ENCODE measurements around the gene UNC119.

DNA sequence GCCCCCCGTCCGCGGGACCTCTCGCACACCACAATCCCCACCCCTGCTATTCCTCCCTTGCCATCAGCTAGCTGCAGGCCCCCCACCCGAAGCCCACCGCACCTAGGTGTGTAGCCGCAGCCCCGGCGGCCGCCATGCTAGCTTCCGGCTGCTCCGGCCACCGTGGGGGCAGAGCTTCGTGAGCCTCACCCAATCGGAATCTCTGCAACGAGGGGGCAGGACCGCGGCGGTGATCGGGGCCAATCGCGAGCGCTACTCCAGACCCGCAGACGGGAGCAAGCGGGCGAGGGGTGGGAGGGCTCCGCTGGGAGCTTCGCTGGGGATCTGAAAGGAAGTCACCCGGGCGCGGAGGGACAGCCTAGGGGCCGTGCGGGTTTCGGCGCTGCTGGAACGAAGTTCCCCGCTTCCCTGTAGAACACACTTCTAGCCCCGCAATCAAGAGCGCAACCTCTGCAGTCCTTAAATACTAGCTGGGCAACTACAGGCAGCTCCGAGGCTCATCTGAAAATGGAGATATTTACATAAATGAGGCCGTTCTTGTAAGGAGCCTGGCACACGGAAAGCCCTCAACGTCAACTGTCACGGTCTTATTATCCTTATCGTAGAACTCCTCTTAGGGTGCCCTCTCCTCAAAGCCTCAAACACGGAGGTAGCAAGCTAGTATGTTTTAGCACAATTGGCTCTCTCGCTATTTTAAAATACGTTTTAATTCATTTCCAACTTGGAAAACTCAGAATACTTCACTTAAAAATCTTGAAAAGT lies 19.1 kb upstream of the UNC119 start, which contains the start of gene PIGS:
- TF ChIP-seq, protein P1, sequence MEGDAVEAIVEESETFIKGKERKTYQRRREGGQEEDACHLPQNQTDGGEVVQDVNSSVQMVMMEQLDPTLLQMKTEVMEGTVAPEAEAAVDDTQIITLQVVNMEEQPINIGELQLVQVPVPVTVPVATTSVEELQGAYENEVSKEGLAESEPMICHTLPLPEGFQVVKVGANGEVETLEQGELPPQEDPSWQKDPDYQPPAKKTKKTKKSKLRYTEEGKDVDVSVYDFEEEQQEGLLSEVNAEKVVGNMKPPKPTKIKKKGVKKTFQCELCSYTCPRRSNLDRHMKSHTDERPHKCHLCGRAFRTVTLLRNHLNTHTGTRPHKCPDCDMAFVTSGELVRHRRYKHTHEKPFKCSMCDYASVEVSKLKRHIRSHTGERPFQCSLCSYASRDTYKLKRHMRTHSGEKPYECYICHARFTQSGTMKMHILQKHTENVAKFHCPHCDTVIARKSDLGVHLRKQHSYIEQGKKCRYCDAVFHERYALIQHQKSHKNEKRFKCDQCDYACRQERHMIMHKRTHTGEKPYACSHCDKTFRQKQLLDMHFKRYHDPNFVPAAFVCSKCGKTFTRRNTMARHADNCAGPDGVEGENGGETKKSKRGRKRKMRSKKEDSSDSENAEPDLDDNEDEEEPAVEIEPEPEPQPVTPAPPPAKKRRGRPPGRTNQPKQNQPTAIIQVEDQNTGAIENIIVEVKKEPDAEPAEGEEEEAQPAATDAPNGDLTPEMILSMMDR (IDR thresholded peaks at IDR 0.05), result peak in 1 of 6 experiments; percentile 1
- TF ChIP-seq POLR2A (IDR thresholded peaks at IDR 0.05), result peak; percentile 52 to 84

Measured in adrenal gland (tissue), 5 donors.